ENCODE results near the gene RGS6.

GRCh38 chr14:72416892-72417291, 484.7 kb downstream of the RGS6 start:
- TF ChIP-seq CTCF (conservative IDR thresholded peaks at IDR 0.05; ENCODE audit: low read length) (peak; percentile 67), EZH2phosphoT487 (IDR thresholded peaks at IDR 0.05; ENCODE audit: borderline replicate concordance, low read depth, low read length) (no peak)

Measured in OCI-LY7 (cell line).